K562 (cell line): Measurements from ENCODE around the gene ZDHHC20. TPM values are rescaled to one million over a fixed set of nuclear protein-coding genes. Genes with fewer than 3 reads are reported as not detected.

ENCODE experiments used
- ATAC-seq: fragments of 200-7000 bp; cut with Tn5 transposase; 3 replicates; pipeline ENCODE4 v1.9.1; 2020; ENCODE audit warnings: moderate library complexity
- BruUV-seq: library from RNA; stranded (reverse); fragments of 400-500 nt; replicated peaks from 2 replicates; lab custom pipeline; 2021; lab: Mats Ljungman, UMichigan
- CTCF ChIA-PET: fragments of 300-600 bp; formaldehyde crosslinking; extraction: SDS; loops from one replicate; lab custom pipeline; 2021; ENCODE audit warnings: low intra/inter-chr PET ratio; lab: Yijun Ruan, JAX
- POLR2A ChIA-PET: fragments of 300-600, 350-650 bp; sonication (Branson Sonifier 250); formaldehyde crosslinking; extraction: SDS; loops from one replicate; lab custom pipeline; 2021; ENCODE audit warnings: antibody characterized with exemption, inconsistent platforms; lab: Yijun Ruan, JAX
- DNase-seq, 4 experiments: peaks; one replicate each; pipeline versions ENCODE4 v3.0.0 to v3.0.0-alpha.2; 2011 to 2018; ENCODE audit warnings: low spot score in 3 of 4, mixed read lengths in 3 of 4; ENCODE audit errors: extremely low read depth in 1 of 4
- FAIRE-seq: peaks from 2 replicates; lab custom pipeline; 2011; peaks lifted over from hg19 to GRCh38; lab: Jason Lieb, UNC
- H2AFZ ChIP-seq: 2 replicates; pipeline ENCODE4 v1.6.0; 2011; ENCODE audit warnings: low read depth, low read length, control low read depth, inconsistent platforms
- H3K27ac ChIP-seq: fragments of 200-600 bp; 3 replicates; pipeline ENCODE4 v1.8.0; 2011; ENCODE audit warnings: low read depth, mild to moderate bottlenecking, control low read depth, inconsistent platforms, low read length, moderate library complexity, mixed read lengths; ENCODE audit errors: extremely low read depth
- H3K27me3 ChIP-seq, 2 experiments: fragments of 300-600 bp in 1 of 2; 2 replicates in 1 of 2; 3 replicates in 1 of 2; pipeline versions ENCODE4 v1.6.0 to v1.8.0; 2011; ENCODE audit warnings: inconsistent platforms in 2 of 2, low read length in 2 of 2, mild to moderate bottlenecking in 1 of 2, mixed read lengths in 1 of 2, moderate library complexity in 1 of 2; ENCODE audit not compliant: control insufficient read depth in 2 of 2, insufficient read depth in 2 of 2
- H3K36me3 ChIP-seq: fragments of 300-600 bp; 3 replicates; pipeline ENCODE4 v1.8.0; 2011; ENCODE audit warnings: mild to moderate bottlenecking, low read length, inconsistent platforms; ENCODE audit not compliant: control insufficient read depth, insufficient read depth
- H3K4me1 ChIP-seq, 2 experiments: fragments of 200-600 bp in 1 of 2; replicated peaks in 1 of 2; 2 replicates in 1 of 2; 3 replicates in 1 of 2; pipeline versions ENCODE4 v1.5.1 to v1.8.0; 2011; ENCODE audit warnings: inconsistent platforms in 2 of 2, low read length in 2 of 2, mild to moderate bottlenecking in 1 of 2, mixed read lengths in 1 of 2, moderate library complexity in 1 of 2; ENCODE audit not compliant: control insufficient read depth in 2 of 2, insufficient read depth in 2 of 2
- H3K4me2 ChIP-seq: 2 replicates; pipeline ENCODE4 v1.6.1; 2011; ENCODE audit warnings: low read length, control low read depth, inconsistent platforms, mixed read lengths; ENCODE audit not compliant: insufficient read depth
- H3K4me3 ChIP-seq: fragments of 200-600 bp; sonication (generic), shearing (Covaris generic); 2 replicates; pipeline ENCODE4 v1.5.1; 2016; ENCODE audit warnings: control low read depth, inconsistent platforms
- H3K79me2 ChIP-seq: fragments of 200-600 bp; 3 replicates; pipeline ENCODE4 v1.8.0; 2011; ENCODE audit warnings: low read length, inconsistent platforms; ENCODE audit not compliant: control insufficient read depth, insufficient read depth
- H3K9ac ChIP-seq, 2 experiments: 2 replicates each; pipeline versions ENCODE4 v1.6.0 to v1.6.1; 2011; ENCODE audit warnings: low read depth in 2 of 2, low read length in 2 of 2, control low read depth in 1 of 2, inconsistent platforms in 1 of 2, mild to moderate bottlenecking in 1 of 2, mixed read lengths in 1 of 2; ENCODE audit not compliant: insufficient read depth in 1 of 2
- H3K9me1 ChIP-seq: one replicate; pipeline ENCODE4 v1.6.0; 2011; ENCODE audit warnings: inconsistent platforms, mild to moderate bottlenecking, low read length, moderate library complexity; ENCODE audit not compliant: control insufficient read depth, insufficient read depth
- H3K9me3 ChIP-seq: replicated peaks from 2 replicates; pipeline ENCODE4 v1.5.1; 2011; ENCODE audit warnings: low read depth, low read length, inconsistent platforms; ENCODE audit not compliant: control insufficient read depth, insufficient read depth
- H4K20me1 ChIP-seq: replicated peaks from 2 replicates; pipeline ENCODE4 v1.6.1; 2011; ENCODE audit warnings: low read length, inconsistent platforms, mixed read lengths; ENCODE audit not compliant: control insufficient read depth, insufficient read depth
- ARID1B ChIP-seq: fragments of 450-650 bp; IDR thresholded peaks from 2 replicates; pipeline ENCODE4 v1.6.1; 2016; ENCODE audit warnings: antibody characterized with exemption, mild to moderate bottlenecking, inconsistent platforms
- CEBPG ChIP-seq, 3 experiments: fragments of 200-800 bp in 1 of 3; sonication (Bioruptor generic) in 1 of 3; sonication (generic) in 1 of 3; formaldehyde crosslinking in 1 of 3; IDR thresholded peaks in 2 of 3; conservative IDR thresholded peaks in 1 of 3; 2 replicates each; pipeline versions ENCODE4 v1.6.1 to v1.8.0; 2016 to 2022; ENCODE audit warnings: missing compliant biosample characterization in 2 of 3, missing genetic modification characterization in 2 of 3, mild to moderate bottlenecking in 1 of 3, missing genetic modification reagents in 1 of 3
- CHAMP1 ChIP-seq: fragments of 450-650 bp; IDR thresholded peaks from 2 replicates; pipeline ENCODE4 v1.6.1; 2016; ENCODE audit warnings: mild to moderate bottlenecking
- DEAF1 ChIP-seq: fragments of 450-650 bp; formaldehyde crosslinking; IDR thresholded peaks from 2 replicates; pipeline ENCODE4 v1.4.0; 2020; ENCODE audit warnings: mild to moderate bottlenecking, moderate library complexity
- GABPA ChIP-seq: fragments of 200-800 bp; sonication (Bioruptor generic); conservative IDR thresholded peaks from 2 replicates; pipeline ENCODE4 v1.6.1; 2016; ENCODE audit warnings: low read depth, missing genetic modification characterization, missing compliant biosample characterization
- NCOA2 ChIP-seq, 2 experiments: fragments of 450-650 bp; IDR thresholded peaks; 2 replicates each; pipeline ENCODE4 v1.6.1; 2018; ENCODE audit warnings: mild to moderate bottlenecking in 2 of 2, moderate library complexity in 1 of 2; ENCODE audit not compliant: partially characterized antibody in 2 of 2
- NFIC ChIP-seq: fragments of 450-650 bp; IDR thresholded peaks from 2 replicates; pipeline ENCODE4 v1.6.1; 2017; ENCODE audit warnings: mild to moderate bottlenecking, inconsistent platforms
- RBM25 ChIP-seq: fragments of 200-400 bp; formaldehyde crosslinking; IDR thresholded peaks from 2 replicates; pipeline ENCODE4 v1.6.1; 2018; ENCODE audit warnings: low read length, low read depth, moderate library complexity; ENCODE audit not compliant: severe bottlenecking
- RREB1 ChIP-seq: fragments of 250-450 bp; sonication (Bioruptor Pico); IDR thresholded peaks from 2 replicates; pipeline ENCODE4 v1.4.0; 2020
- SMAD2 ChIP-seq: fragments of 150-350 bp; IDR thresholded peaks from 2 replicates; pipeline ENCODE4 v1.6.1; 2014; ENCODE audit warnings: low read depth, mild to moderate bottlenecking, low read length
- SNAPC5 ChIP-seq: fragments of 250-450 bp; sonication (Bioruptor Pico); IDR thresholded peaks from 2 replicates; pipeline ENCODE4 v1.8.0; 2021; ENCODE audit warnings: moderate library complexity, mild to moderate bottlenecking, inconsistent platforms
- TBP ChIP-seq: optimal IDR thresholded peaks from 2 replicates; pipeline ENCODE3; 2011; ENCODE audit warnings: low read depth, low read length, improper control_type of control experiment
- WGBS: fragments of 100-300 bp; shearing (Covaris generic); methylation state at CpG from one replicate; pipeline ENCODE4 v1.1.6; 2016; ENCODE audit warnings: low coverage, mixed read lengths; ENCODE audit not compliant: insufficient coverage; ENCODE audit errors: missing lambda C conversion rate; 5-methylcytosine and 5-hydroxymethylcytosine counted together
- in situ Hi-C: fragments of 300-500 bp; cut with MboI; formaldehyde crosslinking; loops from 4 replicates; pipeline ENCODE4 v1.15.0; 2018; ENCODE audit warnings: inconsistent platforms, mixed read lengths
- intact Hi-C: fragments of 100-400 bp; cut with micrococcal nuclease; formaldehyde crosslinking; loops from 2 replicates; pipeline ENCODE4 v1.14.2; 2022
- polyA plus RNA-seq, 8 experiments: library from polyadenylated mRNA; depleted of rRNA in 4 of 8; stranded (reverse) in 5 of 8; unstranded in 3 of 8; fragments of >200 nt; fragmentation: Nextera tagmentation in 2 of 8; fragmentation: Illumina TruSeq in 1 of 8; extraction: Ambion mirVana in 2 of 8; extraction: Trizol in 1 of 8; gene quantifications; 2 replicates each; pipeline versions ENCODE4 v1.2.1 to v1.2.3, GENCODE V29; 2011 to 2014; ENCODE audit warnings: inconsistent platforms in 1 of 8, missing spikeins in 1 of 8
- total RNA-seq, 7 experiments: library from RNA; depleted of rRNA in 6 of 7; stranded (reverse); fragments of >200 nt in 6 of 7; fragmentation: Illumina TruSeq in 2 of 7; extraction: Trizol in 2 of 7; gene quantifications; 2 replicates each; pipeline versions ENCODE4 v1.2.1 to v1.2.3, GENCODE V29; 2011 to 2021; ENCODE audit warnings: low replicate concordance in 1 of 7

ZDHHC20 gene
- total and polyA plus RNA-seq, 9 of the 15 experiments (the other 6 are each of a cell fraction or from before 2014, with no cell fraction given): 2.7 to 20.9 (median 15.8) TPM

GRCh38 chr13:21426238-21426637 is 32.9 kb downstream of the ZDHHC20 start:
- Histone ChIP-seq H3K9me3 (no peaks in the 10 kb centered on the region), H4K20me1 (no peaks in the 10 kb centered on the region), H3K79me2 (no peaks in the 10 kb centered on the region; the same call in 1 of the 3 replicates), H2AFZ (no peak overlapping the region), H3K36me3 (no peaks in the 10 kb centered on the region), H3K9me1 (no peaks in the 10 kb centered on the region), H3K4me2 (no peak overlapping the region), H3K27ac (no peak overlapping the region), H3K9ac (no peak overlapping the region), H3K27me3 (no peaks in the 10 kb centered on the region), H3K4me3 (no peak overlapping the region), H3K4me1 (no peaks in the 10 kb centered on the region)
- CTCF ChIA-PET: no interaction called here
- POLR2A ChIA-PET: no interaction called here
- FAIRE-seq (no peak), DNase-seq (no peak), ATAC-seq (no peak)
- intact Hi-C loops (no loop called here), in situ Hi-C loops (no loop called here)
- 15% methylated on average over 1 of the region's 1 CpG for WGBS
- no TSS peak for BruUV-seq
- TF ChIP-seq SNAPC5 (CRISPR knock-in tag) (no peak), NFIC (no peak), SMAD2 (no peak), GABPA (no peak), CHAMP1 (no peak), TBP (no peak), RBM25 (no peak), DEAF1 (CRISPR knock-in tag) (no peak), CEBPG (CRISPR knock-in tag; IDR thresholded peaks at IDR 0.05) (no peak), CEBPG (tag; conservative IDR thresholded peaks at IDR 0.05 in 1 of 2, IDR thresholded peaks at IDR 0.05 in 1 of 2) (no peak), NCOA2 (IDR thresholded peaks at IDR 0.05; ENCODE audit: partially characterized antibody in 2 of 2) (no peak), RREB1 (CRISPR knock-in tag) (no peak), ARID1B (no peak)
